Measurements from ENCODE around the gene ERBB2. TPM values are rescaled to one million over a fixed set of nuclear protein-coding genes. Genes with fewer than 3 reads are reported as not detected.
A peak's percentile ranks its signal among the peaks of the same experiment; 100 is the strongest.

ERBB2 gene
- total RNA-seq, 1 experiment from 2014 or later: 4,830 TPM

DNA sequence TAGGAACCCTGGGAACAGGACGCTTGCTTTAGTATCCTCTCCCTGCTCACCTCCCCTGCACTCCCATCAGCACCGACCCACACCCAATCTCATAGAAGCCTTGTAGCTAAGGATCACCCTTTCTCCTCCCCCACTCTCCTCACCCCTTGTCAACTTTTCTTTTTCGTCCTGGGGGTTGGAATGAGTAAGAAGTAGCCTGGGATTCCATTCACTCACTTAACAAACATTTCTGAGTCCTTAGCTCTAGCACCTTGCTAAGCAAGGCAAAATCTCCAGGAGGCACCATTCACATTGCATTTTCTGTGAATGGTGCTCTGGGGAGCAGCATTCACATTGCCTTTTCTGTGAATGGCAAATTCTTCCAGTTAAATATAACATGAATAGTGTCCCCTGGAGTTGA is 10.9 kb upstream of the ERBB2 start:
- intact Hi-C loops (cut with micrococcal nuclease; ENCODE audit: unreplicated experiment): loop anchor here (1.0 to 10.0 kb wide), 10 partner anchors 18 to 593 kb away; partner anchors contain the start of genes CDK12, LRRC3C, MIEN1 and ORMDL3
- Mint-ChIP-seq H3K27ac (ENCODE audit: unreplicated experiment) (peak overlapping the region; percentile 63), H3K9me3 (ENCODE audit: low read depth, unreplicated experiment) (no peaks in the 10 kb centered on the region), H3K4me3 (ENCODE audit: low read depth, unreplicated experiment) (peak overlapping the region; percentile 64), H3K36me3 (ENCODE audit: insufficient read depth, unreplicated experiment) (peaks cover 38% of the 10 kb centered on the region), H3K4me1 (ENCODE audit: low read depth, unreplicated experiment) (peaks cover 27% of the 10 kb centered on the region), H3K27me3 (ENCODE audit: unreplicated experiment) (no peaks in the 10 kb centered on the region)
- BruUV-seq (replicated peaks): no TSS peak
- CTCF ChIA-PET: interaction anchor here (0.5 to 161.2 kb wide), 28 partner anchors 26 to 798 kb away, joined by 3 to 42089 read pairs (median 12); partner anchors contain the start of genes ERBB2, GRB7, GSDMA and GSDMB
- TF ChIP-seq CTCF (IDR thresholded peaks at IDR 0.05; ENCODE audit: unreplicated experiment): no peak
- peak; percentile 88 for DNase-seq

DNA sequence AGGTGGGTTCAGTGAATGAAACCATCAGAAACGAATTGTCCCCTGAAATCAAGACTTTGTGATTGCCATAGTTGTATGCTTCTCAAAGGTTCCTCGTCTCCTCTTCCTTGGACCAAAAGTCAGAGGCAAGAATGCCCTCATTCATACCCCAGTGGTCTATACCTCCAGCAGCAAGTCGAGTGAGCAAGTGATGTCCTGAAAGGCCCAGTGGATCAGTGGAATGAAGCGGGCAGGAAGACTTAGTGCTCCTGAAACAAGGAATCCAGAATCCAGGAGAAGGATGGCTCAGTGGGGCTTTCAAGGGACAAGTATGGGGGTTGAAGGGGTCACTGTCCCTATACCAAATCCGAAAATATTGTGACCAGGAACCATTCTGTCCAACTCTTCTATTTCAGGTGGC is 5.3 kb upstream of the ERBB2 start:
- Mint-ChIP-seq H3K27me3 (ENCODE audit: unreplicated experiment) (no peaks in the 10 kb centered on the region), H3K36me3 (ENCODE audit: insufficient read depth, unreplicated experiment) (peaks cover 10% of the 10 kb centered on the region), H3K4me3 (ENCODE audit: low read depth, unreplicated experiment) (no peak overlapping the region), H3K4me1 (ENCODE audit: low read depth, unreplicated experiment) (peaks cover 33% of the 10 kb centered on the region), H3K27ac (ENCODE audit: unreplicated experiment) (no peak overlapping the region), H3K9me3 (ENCODE audit: low read depth, unreplicated experiment) (no peaks in the 10 kb centered on the region)
- no peak for TF ChIP-seq CTCF (IDR thresholded peaks at IDR 0.05; ENCODE audit: unreplicated experiment)
- DNase-seq: peak; percentile 71
- intact Hi-C loops (cut with micrococcal nuclease; ENCODE audit: unreplicated experiment): no loop called here
- BruUV-seq (replicated peaks): no TSS peak
- CTCF ChIA-PET: interaction anchor here (0.7 to 161.2 kb wide), 23 partner anchors 20 to 520 kb away, joined by 3 to 42089 read pairs (median 7); partner anchors contain the start of genes ERBB2, GRB7, GSDMA and GSDMB

DNA sequence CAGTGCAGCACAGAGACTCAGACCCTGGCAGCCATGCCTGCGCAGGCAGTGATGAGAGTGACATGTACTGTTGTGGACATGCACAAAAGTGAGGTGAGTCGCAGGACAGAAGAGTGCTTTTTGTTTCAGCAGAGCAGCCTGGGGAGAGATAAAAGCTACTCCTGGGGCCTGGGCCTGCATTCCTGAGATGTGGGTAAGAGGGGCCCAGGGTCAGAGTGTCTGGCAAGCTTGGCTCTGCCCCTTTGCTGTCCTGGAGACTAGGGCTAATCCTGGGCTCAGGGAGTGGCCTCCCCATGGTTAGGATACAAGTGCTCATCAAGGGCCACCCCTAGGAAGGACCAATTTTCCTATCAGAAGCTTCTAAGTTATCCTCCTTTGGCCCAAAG is 4.8 kb upstream of the ERBB2 start:
- intact Hi-C loops (cut with micrococcal nuclease; ENCODE audit: unreplicated experiment): no loop called here
- peaks cover 15% of the 10 kb centered on the region for H3K36me3 Mint-ChIP-seq (ENCODE audit: insufficient read depth, unreplicated experiment)
- H3K27me3 Mint-ChIP-seq (ENCODE audit: unreplicated experiment): no peaks in the 10 kb centered on the region
- peak; percentile 85 for DNase-seq
- H3K4me3 Mint-ChIP-seq (ENCODE audit: low read depth, unreplicated experiment): no peak overlapping the region
- no peaks in the 10 kb centered on the region for H3K9me3 Mint-ChIP-seq (ENCODE audit: low read depth, unreplicated experiment)
- TF ChIP-seq CTCF (IDR thresholded peaks at IDR 0.05; ENCODE audit: unreplicated experiment): no peak
- H3K4me1 Mint-ChIP-seq (ENCODE audit: low read depth, unreplicated experiment): peaks cover 35% of the 10 kb centered on the region
- BruUV-seq (replicated peaks): no TSS peak
- CTCF ChIA-PET: interaction anchor here (0.6 to 161.2 kb wide), 28 partner anchors 20 to 520 kb away, joined by 3 to 42089 read pairs (median 6); partner anchors contain the start of genes ERBB2, GRB7, GSDMA and GSDMB
- no peak overlapping the region for H3K27ac Mint-ChIP-seq (ENCODE audit: unreplicated experiment)

DNA sequence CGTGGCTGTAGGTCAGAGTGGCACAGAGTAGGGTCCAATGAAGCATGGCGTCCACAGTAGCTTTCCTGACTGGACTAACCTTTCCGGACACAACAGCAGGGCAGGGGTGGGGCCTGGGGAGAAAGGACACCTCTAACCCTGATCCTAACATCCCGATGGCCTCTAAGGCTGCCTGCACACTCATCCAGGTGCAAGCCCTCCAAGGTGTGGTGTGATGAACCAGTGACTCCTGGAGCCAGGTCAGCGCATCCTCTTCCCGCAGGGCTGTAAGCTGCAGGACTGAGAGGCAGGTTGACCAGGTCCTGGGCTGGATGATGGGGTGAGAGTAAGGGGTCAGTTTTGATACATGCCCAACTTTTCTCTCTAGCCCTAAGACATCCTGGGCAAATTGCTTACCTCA is 3.1 kb upstream of the ERBB2 start:
- DNase-seq: peak; percentile 82
- BruUV-seq (replicated peaks): no TSS peak
- peaks cover 45% of the 10 kb centered on the region for H3K4me1 Mint-ChIP-seq (ENCODE audit: low read depth, unreplicated experiment)
- no peak for TF ChIP-seq CTCF (IDR thresholded peaks at IDR 0.05; ENCODE audit: unreplicated experiment)
- no peaks in the 10 kb centered on the region for H3K9me3 Mint-ChIP-seq (ENCODE audit: low read depth, unreplicated experiment)
- peaks cover 32% of the 10 kb centered on the region for H3K36me3 Mint-ChIP-seq (ENCODE audit: insufficient read depth, unreplicated experiment)
- no peaks in the 10 kb centered on the region for H3K27me3 Mint-ChIP-seq (ENCODE audit: unreplicated experiment)
- H3K27ac Mint-ChIP-seq (ENCODE audit: unreplicated experiment): no peak overlapping the region
- intact Hi-C loops (cut with micrococcal nuclease; ENCODE audit: unreplicated experiment): no loop called here
- no peak overlapping the region for H3K4me3 Mint-ChIP-seq (ENCODE audit: low read depth, unreplicated experiment)
- CTCF ChIA-PET: interaction anchor here (0.5 to 161.2 kb wide), 26 partner anchors 18 to 1047 kb away, joined by 3 to 42089 read pairs (median 6); partner anchors contain the start of genes ERBB2, GRB7, GSDMA and GSDMB

Measured in Calu3 (cell line).